Head of caudate nucleus (tissue), 42 donors: ENCODE results near the gene MARCHF5.
A peak's percentile ranks its signal among the peaks of the same experiment; 100 is the strongest.
"Not testable (repeated sequence)": the region's sequence is repeated elsewhere in the genome, so short reads cannot be mapped to it uniquely, and the experiment has no call there.

Experiments
- DNase-seq, 42 donors: peaks; one replicate each; pipeline versions ENCODE4 v3.0.0 to v3.0.0-alpha.2; 2020 to 2021; ENCODE audit warnings: mixed read lengths in 7 of 42
- intact Hi-C: fragments of 100-400 bp; cut with DNase I; formaldehyde crosslinking; loops from one replicate; pipeline ENCODE4 v1.15.0; 2022

MARCHF5 gene

DNA sequence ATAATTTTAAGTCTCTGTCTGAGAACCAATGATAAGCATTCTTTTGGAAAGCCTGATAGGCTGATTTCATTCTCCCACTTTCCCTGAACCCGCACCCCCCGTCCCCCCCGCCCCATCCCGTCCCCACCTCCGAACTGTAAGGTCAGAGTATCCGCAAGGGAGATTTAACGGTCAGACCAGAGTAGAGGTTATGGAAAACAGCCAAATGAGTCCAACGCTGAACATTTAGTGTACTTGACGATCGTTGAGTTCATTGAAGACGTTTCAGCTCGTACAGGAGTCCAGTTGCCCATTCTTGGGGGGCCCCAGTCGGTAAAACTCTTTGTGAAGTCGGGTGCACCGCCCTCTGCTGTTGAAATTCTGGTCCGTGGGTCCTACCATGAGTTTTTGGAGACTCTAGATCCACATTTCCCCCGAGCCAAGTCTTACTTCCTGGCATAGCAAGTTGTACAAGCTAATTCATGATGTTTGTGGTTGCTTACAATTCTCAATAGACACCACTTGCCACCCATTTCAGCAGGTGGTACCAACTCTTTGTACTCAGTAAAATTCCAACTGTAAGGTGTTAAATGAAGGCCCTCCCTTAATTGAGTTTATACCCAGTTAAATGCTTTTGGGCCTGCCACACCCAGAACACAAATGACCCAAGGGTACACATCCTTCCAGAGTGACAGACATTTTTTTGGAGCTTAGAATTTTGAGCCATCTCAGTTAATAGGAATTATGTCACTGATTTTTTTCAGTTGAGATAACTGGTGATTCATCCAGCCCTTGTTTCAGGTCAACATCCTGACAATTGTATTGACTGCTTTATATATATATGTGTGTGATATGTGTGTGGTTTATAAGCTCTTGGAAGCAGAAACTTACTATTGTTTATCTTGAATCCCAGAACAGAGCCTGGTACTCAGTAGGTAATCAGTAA, 1.2 kb downstream of the MARCHF5 start:
- intact Hi-C loops: loop anchor here (2.0 to 5.0 kb wide), 2 partner anchors 51 to 205 kb away; no protein-coding TSS in a partner anchor
- DNase-seq: peak in 40 of 42 donors; percentile 32 to 81 (median 56)

DNA sequence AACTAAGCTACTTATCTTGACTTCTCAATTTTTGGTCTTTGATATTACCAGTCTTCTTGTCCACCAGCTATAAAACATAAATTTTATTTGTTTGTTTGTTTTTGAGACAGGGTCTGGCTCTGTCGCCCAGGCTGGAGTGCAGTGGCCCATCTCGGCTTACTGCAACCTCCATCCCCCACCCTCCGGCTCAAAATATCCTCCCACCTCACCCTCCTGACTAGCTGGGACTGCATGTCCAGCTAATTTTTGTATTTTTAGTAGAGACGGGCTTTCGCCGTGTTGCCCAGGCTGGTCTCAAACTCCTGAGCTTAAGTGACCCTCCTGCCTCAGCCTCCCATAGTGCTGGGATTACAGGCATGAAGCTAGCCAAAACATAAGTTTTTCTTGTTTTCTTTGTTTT, 7.5 kb downstream of the MARCHF5 start:
- intact Hi-C loops: no loop called here
- no peak for DNase-seq

GRCh38 chr10:92303096-92303495, 12.1 kb downstream of the MARCHF5 start:
- intact Hi-C loops: no loop called here

DNA sequence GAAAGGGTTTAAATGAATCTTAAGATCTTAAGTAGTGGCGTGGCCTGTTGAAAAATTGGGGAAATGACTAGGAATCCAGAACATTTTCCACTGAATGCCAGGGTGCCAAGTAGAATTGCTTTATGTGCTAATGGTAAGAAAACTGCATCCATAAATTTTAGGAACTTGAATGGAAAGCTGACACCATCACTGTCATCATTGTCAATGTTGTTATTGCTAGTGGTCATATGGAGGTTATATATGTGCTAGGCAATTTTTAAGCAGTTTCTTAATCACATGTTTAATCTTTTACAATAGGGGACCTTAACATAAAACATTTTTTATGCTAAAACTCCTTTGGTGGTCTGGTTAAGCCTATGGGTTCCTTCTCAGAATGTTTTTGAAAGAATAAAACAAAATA, 13.1 kb downstream of the MARCHF5 start:
- intact Hi-C loops: no loop called here

More at GRCh38 chr10:92303096-92303495, 12.1 kb downstream of the MARCHF5 start:
- DNase-seq: no peak

DNA sequence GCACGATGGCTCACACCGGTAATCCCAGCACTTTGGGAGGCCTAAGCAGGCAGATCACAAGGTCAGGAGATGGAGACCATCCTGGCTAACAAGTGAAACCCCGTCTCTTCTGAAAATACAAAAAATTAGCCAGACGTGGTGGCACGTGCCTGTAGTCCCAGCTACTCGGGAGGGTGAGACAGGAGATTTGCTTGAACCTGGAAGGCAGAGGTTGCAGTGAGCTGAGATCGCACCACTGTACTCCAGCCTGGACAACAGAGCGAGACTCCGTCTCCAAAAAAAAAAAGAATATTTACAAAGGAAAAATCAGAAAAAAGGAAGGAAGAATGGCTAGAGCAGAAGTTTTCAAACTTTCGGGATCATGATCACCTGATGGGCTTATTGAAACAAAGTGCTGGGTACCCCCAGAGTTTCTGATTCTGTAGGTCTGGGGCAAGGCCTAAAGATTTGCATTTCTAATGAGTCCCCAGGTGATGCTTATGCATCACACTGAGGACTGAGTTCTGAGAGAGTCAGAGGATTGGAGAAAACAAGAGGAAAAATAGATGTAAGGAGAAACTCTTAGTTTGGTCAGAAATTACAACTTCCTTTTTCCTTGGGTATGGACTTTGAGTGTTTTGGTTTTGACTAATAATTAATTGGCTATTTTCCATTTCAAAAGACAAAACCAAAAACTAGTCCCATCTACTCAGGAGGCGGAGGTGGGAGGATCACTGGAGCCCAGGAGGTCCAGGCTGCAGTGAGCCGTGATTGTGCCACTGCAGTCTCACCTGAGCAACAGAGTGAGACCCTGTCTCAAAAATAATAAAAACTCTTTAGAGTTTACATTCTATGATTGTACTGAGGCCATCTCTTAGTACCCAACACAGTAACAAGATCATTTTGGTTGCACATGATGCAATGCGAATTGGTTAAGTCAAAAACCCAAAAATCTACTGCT, 14.4 kb downstream of the MARCHF5 start:
- intact Hi-C loops: no loop called here
- DNase-seq: no peak

More for the DNA sequence above, 13.1 kb downstream of the MARCHF5 start:
- DNase-seq: no peak

GRCh38 chr10:92309272-92309671, 18.3 kb downstream of the MARCHF5 start:
- DNase-seq: no peak
- intact Hi-C loops: no loop called here

DNA sequence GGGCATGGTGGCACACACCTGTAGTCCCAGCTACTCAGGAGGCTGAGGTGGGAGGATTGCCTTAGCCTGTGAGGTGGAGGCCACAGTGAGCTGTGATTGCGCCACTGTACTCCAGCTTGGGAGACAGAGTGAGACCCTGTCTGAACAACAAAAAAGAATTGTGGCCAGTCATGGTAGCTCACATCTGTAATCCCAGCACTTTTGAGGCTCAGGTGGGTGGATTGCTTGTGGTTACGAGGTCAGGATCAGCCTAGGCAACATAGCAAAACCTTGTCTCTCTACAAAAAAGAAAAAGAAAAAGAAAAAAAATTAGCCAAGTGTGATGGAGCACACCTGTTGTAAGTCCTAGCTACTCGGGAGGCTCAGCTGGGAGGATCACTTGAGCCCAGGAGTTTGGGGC, 22.8 kb downstream of the MARCHF5 start:
- intact Hi-C loops: no loop called here
- no peak for DNase-seq

- no peak for DNase-seq
- intact Hi-C loops: no loop called here
These were observed 25.6 kb downstream of the MARCHF5 start for GRCh38 chr10:92316610-92317009.

DNA sequence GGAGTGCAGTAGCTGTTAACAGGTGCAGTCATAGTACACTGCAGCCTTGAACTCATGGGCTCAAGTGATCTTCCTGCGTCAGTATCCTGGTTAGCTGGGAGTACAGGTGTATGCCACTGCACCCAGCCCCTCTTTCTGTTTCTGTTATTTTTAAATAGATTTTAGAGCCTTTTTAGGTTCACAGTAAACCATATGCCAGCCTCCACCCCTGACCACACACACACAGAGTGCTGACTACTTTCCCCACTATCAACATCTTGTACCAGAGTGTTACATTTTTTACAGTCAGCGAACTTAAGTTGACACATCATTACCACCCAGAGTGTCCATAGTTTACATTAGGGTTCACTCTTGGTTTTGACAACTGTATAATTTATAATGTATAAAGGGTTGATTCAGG, 32.1 kb downstream of the MARCHF5 start:
- DNase-seq: no peak
- intact Hi-C loops: no loop called here

DNA sequence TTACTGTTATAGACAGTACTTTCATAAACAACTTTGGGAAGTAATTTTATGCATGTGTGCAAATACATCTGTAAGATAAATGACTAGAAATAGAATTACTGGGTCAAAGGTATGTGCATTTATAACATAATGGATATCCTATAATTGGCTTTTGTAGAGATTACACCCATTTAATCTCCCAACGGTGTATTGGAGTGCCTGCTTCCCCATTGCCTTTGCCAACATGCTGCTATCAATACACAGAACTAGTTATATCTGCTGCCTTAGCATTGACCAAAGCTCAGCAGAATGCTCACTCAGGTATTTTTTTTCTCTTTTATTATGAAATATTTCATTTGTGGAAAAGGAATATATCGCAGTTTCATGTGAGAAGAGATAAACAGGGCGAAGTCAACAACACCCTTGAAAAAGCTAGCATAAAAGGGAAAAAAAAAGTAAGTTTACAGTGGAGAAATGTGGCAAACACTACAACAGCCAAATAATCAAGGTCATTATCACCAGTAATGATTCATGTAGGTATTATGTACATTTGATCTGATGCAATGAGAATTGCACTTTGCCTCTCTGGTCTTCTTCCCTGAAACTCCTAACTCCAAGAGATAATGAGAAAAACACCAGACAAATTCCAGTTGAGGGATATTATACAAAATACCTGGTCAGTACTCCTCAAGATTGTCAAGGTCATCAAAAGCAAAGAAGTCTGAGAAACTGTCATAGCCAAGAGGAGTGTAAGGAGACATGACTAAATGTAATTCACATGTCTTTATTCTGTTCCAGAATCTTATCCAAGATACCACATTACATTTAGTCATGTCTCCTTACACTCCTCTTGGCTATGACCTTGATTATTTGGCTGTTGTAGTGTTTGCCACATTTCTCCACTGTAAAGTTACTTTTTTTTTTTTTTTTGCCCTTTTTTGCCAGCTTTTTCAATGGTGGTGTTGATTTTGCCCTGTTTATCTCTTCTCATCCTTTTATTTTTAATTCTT, 36.8 kb downstream of the MARCHF5 start:
- no peak for DNase-seq
- intact Hi-C loops: no loop called here

DNA sequence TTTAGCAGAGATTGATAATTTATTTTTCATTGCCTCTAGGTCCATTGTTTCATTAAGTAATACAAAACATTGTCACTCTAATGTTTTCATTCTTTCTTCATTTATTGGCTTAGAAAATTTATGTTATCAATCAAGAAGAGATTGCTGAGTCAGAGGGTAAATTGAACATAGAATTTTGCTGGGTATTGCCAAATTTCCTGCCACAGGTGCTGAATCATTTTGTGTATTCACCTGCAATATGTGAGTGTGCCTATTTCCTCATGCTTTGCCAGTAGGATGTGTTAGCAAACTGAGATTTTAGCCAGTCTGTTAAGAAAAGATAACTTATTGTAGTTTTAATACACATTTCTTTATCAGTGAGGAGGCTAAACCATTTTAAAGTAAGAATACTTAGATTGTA, 38.0 kb downstream of the MARCHF5 start:
- intact Hi-C loops: no loop called here
- no peak for DNase-seq

- DNase-seq, intact Hi-C loops: not testable (repeated sequence)
These were observed 39.0 kb downstream of the MARCHF5 start for GRCh38 chr10:92329927-92330326.

GRCh38 chr10:92342796-92343195, 51.8 kb downstream of the MARCHF5 start:
- DNase-seq: no peak
- intact Hi-C loops: no loop called here

DNA sequence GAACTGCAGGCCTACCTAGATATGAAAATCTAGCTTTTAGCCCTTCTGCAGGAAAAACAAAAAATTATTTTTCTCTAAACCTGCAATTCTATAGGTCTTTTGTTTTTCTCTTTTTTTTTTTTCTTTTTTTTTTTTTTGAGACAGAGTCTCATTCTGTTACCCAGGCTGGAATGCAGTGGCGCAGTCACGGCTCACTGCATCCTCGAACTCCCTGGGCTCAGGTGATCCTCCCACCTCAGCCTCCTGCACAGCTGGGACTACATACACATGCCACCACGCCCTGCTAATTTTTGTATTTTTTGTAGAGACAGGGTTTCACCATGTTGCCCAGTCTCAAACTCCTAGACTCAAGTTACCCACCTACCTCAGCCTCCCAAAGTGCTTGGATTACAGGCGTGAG, 54.6 kb downstream of the MARCHF5 start:
- intact Hi-C loops, DNase-seq: not testable (repeated sequence)

DNA sequence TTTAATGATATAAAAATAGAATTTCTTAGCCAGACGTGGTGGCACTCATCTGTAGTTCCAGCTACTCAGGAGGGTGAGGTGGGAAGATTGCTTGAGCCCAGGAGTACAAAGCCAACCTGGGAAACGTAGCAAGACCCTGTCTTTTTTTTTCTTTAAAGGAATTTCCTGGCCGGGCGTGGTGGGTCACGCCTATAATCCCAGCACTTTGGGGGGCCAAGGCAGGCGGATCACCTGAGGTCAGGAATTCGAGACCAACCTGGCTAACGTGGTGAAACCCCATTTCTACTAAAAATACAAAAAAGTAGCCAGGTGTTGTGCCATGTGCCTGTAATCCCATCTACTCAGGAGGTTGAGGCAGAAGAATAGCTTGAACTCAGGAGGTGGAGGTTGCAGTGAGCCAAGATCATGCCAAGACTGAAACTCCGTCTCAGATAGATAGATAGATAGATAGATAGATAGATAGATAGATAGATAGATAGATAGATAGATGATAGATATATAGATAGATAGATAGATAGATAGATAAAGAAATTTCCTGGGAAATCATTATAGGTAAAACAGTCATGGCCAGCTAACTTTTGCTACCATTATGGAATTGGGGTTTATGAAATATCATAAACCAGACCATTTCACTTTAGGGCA, 56.2 kb downstream of the MARCHF5 start:
- DNase-seq, intact Hi-C loops: not testable (repeated sequence)

DNA sequence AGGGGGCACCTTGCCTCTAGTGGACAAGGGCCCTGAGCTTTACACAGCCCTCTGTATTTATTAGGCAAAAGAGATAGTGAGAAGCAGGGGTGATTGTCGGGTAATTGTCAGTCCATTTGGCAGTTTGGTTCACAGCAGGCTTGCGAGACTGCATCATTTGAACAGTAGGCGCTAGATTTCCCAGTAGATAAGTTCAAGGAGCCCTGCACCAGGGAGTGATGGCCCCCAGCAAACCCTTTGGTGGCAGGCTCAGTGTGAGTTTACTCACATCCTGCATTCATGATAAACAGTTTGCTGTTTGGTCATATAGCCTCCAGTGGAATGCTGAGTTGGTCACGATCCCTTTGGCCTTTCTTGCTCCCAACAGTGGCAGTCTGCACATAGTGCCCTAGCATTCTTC, 59.4 kb downstream of the MARCHF5 start:
- intact Hi-C loops: no loop called here
- DNase-seq: no peak

DNA sequence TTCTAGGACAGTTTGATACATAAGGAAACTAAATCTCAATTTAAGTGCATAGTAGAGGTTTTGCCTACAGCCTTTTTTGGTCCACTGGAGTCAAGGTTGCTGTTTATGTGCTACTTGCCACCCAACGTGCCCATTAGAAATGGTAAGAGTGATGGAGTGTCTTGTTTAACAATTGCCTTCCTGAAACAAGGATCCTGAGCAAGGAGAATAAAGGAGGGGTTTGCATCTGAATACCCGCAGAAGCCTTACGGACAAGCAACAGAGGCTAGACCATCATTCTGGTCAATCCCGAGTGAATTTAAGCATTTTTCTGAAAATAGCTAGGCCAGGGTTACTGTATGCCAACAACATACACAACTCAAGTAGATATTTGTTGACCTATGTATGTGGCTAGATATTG, 63.6 kb downstream of the MARCHF5 start:
- DNase-seq: no peak
- intact Hi-C loops: no loop called here

DNA sequence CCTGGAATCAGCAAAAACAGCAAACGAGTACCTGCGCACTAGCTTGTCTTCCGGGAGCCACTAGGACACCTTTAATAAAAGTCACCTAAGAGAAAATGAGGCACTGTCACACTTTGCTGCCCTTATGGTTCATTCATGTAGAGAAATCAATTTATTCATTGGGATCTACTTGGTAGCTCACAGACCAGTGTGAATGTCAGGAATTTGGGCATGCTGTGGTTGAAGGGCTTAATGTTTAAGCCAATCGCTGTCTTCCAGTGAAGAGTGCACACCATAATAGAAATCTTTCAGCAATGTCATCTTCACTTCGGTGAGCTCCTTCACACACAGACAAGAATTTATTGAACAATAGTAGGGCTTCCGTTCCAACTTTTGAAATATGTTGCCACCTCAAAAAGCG, 65.1 kb downstream of the MARCHF5 start:
- intact Hi-C loops: no loop called here
- no peak for DNase-seq
